GM12873 (cell line): Measurements from ENCODE around the gene NR6A1.

Experiments used
- CTCF ChIP-seq: IDR thresholded peaks from 2 replicates; pipeline ENCODE4 v1.5.1; 2012; ENCODE audit warnings: low read depth, mild to moderate bottlenecking, moderate library complexity, low read length, control low read depth; ENCODE audit not compliant: insufficient read depth; ENCODE audit errors: missing control alignments

NR6A1 gene

DNA sequence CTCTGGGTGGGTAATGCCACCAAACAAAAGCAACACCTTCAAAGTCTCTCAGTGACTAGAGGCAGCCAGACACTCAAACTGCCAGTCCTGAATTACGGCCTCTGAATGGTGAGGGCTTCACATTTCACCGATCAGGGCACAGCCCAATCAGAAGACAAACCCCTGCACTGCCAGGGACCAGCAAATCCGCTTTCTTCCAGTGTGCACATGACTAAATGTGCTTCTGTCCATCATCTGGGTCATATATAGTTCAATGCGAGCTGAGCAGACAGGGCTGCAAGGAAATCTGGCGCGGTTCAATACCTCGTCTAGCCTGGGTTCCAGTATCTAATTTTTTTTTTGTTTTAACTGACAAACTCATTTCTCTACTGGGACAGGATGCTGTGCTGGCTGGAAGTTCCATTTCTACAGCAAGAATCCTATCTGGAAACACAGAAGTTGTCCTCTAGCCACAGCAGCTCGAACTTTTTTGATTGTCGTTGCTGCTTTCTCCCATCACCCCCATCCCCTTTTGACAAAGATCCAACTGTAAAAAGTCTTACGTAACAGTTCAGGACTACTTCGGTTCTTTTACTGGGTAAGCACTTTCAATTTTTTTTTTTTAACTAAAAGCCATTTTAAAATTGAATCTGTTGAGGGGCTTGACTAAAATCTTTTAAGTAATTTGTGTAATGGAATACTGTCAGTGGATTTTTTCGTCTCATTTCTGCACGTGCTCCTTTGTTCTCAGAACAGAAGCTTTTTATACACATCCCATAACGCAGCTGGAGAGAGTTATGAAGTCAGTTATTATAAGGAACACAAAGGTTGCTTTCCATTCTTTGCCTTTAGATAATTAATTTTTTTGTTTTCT lies 112.7 kb downstream of the NR6A1 start:
- TF ChIP-seq CTCF, result no peak

DNA sequence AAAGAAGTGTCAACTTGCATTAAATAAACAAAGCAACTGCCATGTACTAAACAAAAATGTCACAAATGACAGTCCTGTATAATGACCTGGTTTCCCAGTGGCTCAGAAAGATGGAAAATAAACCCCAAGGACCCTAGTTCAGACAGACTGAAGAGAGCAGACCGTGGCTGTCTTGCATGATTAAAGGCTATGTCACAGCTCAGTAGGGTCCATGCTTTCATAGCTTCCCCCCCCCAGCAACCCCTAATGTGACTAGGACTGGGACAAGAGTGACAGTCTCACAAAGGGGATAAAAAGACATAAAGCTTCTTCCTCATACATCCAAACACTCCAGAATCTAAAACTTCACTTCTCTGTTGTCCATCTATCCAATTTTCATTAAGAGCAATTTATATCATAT lies 113.6 kb downstream of the NR6A1 start:
- no peak for TF ChIP-seq CTCF

DNA sequence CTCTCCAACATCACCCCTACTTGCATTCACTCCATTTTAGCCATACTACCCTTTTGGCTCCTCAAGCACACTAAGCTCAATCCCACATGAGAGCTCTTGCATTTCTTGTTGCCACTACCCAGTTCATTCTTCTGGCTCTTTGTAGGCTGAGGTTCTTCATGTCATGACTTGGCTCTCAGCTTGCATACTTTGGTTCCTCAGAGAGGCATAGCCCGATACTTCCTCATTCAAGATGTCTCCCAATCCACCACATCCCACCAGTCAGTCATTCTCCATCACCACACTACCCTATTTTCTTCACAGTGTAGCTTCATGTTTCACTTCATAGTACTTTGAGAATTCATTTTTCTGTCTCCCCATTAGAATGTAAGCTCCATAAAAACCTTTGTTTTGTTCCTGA lies 116.7 kb downstream of the NR6A1 start:
- no peak for TF ChIP-seq CTCF

GRCh38 chr9:124652615-124653393 lies 118.3 kb downstream of the NR6A1 start:
- no peak for TF ChIP-seq CTCF

DNA sequence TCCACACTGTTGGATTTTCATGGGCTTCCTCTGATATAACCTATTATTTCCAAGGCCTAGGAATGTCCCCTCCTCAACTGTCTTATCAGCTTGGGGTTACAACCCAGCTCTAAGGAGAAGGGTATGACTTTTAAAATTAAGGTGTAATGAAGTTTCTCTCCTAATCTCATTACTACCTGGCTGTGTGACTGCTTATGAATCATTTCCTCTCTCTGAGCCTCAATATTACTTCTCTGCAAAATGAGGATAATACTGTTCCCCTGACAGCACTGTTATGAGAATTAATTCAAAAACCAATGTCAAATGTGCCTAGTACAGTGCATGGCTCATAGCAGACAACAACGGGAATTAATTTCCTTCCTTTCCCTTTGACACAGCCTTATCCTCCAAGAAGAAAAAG lies 118.9 kb downstream of the NR6A1 start:
- TF ChIP-seq CTCF, result no peak

- no peak for TF ChIP-seq CTCF
Observed at GRCh38 chr9:124645274-124645673, 125.8 kb downstream of the NR6A1 start.

GRCh38 chr9:124639637-124640036 lies 131.5 kb downstream of the NR6A1 start:
- TF ChIP-seq CTCF, result no peak
